ENCODE results near the gene FKRP.
"Not testable (repeated sequence)": the region's sequence is repeated elsewhere in the genome, so short reads cannot be mapped to it uniquely, and the experiment has no call there.

Gene FKRP, protein sequence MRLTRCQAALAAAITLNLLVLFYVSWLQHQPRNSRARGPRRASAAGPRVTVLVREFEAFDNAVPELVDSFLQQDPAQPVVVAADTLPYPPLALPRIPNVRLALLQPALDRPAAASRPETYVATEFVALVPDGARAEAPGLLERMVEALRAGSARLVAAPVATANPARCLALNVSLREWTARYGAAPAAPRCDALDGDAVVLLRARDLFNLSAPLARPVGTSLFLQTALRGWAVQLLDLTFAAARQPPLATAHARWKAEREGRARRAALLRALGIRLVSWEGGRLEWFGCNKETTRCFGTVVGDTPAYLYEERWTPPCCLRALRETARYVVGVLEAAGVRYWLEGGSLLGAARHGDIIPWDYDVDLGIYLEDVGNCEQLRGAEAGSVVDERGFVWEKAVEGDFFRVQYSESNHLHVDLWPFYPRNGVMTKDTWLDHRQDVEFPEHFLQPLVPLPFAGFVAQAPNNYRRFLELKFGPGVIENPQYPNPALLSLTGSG

DNA sequence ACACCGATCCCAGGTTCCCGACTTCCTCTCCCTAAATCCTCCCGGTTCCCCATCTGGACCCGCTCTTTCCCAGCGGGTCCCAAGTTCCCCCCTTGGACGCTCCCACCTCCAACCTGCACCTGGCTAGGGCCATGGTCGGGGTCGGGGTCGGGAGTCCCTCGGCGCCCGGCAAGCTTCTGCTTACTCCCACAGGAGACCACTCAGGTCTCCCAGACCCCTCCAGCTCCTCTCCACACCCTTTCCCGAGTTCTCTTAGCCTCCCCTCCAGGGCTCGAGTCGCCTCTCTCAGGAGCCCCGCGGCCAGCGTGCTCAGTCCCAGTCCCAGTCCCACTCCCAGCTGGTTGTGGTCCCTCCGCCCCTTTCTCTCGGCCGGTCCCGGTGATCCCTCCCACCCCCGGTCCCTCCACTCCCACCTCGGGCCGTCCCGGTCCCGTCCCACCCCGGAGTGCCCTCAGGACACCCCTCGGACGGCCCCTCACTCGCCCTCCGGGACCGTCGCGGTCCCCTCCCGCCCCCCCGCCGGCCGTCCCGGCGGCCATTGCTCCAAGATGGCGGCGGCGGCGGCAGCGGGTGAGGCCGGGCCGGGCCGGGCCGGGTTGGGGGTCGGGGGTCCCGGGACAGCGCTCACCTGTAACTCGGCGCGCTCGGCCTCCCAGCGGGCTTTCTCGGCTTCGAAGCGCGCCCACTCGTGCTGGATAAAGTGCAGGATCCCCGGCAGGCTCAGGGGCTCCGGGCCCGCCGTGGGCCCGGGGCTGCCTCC lies at the start of gene FKRP:
TSS of gene FKRP (plus strand) at position 537 of the 760 bp plus-strand sequence. CDS start 9,394 bp downstream, outside the sequence.
- no peak for DNase-seq (ENCODE audit: low spot score)

DNA sequence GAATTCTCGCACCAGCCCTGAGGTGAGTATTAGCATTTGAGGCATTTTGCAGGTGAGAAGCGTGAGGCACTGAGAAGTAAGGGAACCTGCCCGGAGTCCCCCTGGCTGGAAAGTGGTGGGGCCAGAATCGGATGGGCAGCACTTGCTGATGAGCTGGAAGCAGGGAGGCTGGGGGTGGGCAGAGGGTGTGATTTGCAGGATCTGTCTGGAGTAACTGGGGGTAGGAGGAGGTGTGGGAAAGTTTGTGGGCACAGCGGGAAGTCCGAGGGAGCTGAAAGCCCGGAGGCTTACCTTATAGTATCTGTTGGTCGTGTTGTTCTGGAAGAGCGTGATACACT lies 49.0 kb upstream of the FKRP start:
- no peak for DNase-seq (ENCODE audit: low spot score)

DNA sequence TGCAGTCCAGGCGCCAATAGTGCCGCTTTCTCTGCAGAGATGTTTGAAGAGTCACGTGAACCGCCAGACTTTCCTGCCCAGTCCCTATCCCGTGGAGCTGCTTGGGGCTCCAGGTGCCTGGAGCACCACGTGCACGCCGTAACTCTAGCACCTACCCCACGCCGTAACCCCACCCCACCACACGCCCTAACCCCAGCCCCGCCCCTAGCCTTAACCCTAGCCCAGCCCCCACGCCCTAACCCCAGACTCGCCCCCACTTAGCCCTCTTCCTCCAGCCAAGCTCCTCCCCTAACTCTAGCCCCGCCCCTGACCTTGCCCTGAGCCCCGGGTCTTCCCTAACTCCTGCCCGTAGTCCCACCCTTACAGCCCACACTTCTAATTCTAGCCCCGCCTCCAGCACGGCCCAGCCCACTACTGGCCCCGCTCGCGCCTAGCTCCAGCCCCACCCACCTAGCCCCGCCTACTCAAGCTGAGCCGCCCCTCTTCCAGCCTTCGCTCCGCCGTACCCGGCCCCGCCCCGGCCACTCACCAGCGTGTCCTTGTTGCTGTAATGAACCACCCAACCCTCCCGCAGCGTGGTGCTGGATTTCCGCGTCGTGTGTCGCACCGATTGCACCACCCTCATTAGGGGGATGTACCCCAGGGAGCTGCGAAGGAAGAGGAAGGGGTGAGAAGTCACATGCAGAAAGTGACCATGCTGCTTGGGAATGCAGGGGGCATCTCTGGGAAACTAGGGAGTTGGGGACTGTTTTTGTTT lies 48.5 kb upstream of the FKRP start:
- DNase-seq (ENCODE audit: low spot score) = no peak

DNA sequence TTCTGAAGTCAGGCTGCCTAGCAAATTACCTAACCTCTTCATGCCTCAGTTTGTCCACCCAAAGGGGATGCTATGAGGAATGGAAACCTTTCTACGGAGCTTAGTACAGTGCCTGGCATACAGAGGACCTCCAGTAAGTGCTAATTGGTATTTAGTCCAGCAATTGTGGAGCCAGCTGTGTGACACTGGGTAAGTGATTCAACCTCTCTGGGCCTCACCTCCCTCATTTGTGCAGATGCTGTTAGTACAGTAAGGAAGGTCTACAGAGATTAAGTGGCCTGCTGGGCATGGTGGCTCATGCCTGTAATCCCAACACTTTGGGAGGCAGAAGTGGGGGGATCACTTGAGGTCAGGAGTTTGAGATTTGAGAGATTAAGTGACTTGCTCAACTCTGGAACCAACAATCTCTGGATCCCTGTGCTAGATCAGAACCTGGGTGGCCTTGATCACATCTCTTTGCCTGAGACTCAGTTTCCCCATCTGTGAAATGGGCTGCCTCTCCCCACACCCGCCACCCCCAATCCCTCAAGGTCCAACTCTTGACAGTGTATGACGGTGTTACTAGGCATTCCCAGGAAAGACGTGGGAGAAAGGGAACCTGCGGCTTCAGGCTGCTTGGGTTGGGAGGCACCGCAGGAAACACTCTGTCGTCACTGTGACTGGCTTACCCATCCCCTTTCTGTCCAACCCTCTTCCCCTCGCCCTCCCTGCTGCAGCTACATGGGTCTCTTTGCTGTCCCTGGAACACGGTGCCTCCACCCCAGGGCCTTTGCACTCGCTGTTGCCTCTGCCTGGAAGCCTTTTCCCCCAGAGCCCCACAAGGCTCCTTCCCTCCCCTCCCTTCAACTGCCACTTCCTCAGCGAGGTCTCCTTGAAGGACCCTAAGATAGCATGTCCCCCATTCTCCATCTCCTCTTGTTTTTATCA lies 47.2 kb upstream of the FKRP start:
- DNase-seq (ENCODE audit: low spot score) = no peak

DNA sequence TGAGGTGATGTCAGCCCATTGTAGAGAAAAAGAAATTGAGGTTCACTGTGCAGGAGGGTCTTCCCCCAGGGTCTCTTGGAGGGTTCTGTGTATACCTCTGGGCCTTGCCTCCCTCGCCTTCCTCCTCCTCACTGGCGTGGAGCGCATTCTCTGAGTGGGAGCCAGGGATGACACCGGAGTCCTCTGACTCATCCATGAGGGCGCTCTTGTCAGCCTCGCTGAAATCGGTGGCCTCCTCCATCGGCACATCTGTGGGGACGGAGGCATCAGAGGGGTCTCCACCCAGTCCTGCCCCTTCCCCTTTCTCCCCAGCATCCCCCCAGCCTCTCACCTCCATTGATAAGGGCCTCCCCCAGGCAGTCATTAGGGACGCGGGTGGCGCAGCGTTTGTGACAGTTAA lies 45.2 kb upstream of the FKRP start:
- no peak for DNase-seq (ENCODE audit: low spot score)

DNA sequence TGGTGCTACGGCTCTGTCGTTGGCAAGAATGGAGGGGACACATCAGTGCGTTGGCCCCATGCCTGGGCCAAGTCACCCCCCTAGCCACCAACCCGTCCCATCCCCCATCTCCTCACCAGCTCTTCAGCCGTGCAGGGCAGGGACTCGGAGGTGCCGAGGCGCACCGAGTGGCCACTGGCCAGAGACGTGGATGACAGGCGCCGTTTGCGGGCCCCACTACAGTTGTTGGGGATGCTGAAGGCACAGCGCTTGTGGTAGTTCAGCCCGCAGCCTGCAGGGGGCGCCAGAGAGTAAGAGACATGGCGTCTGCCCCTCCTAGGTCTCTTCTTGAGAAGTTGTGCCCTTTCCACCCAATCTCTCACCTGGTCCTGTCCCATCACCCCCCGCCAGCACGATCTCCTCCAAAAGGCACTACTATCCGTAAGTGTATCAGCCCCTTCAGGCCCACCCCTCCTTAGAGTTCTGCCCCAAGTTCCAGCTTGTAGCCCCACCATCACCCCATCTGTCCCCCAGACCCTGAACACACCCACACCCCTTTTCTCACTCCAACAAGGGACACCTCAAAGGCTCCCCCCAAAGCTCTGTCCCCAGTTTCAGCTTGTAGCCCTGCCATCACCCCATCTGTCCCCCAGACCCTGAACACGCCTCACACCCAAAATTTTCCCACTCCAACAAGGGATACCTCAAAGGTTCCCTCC lies 41.3 kb upstream of the FKRP start:
- no peak for DNase-seq (ENCODE audit: low spot score)

DNA sequence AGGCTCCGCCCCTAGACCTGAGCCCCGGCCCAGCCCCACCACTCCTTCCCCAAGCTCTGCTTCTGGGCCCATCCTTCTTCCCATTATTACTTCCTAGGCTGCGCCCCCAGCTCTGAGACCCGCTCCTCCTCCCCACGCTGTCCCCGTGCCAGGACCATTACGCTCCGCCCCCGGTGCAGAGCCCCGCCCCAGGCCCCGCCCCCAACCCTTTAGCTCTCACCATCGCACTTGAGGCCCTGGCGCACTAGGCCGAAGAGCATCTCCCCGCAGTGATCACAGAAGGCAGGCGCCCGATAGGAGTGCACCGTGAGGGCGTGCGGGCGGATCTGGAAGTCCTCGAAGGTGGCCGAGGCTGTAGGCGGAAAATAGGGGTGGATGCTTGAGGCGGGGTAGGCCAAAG lies 35.2 kb upstream of the FKRP start:
- DNase-seq (ENCODE audit: low spot score) = no peak

DNA sequence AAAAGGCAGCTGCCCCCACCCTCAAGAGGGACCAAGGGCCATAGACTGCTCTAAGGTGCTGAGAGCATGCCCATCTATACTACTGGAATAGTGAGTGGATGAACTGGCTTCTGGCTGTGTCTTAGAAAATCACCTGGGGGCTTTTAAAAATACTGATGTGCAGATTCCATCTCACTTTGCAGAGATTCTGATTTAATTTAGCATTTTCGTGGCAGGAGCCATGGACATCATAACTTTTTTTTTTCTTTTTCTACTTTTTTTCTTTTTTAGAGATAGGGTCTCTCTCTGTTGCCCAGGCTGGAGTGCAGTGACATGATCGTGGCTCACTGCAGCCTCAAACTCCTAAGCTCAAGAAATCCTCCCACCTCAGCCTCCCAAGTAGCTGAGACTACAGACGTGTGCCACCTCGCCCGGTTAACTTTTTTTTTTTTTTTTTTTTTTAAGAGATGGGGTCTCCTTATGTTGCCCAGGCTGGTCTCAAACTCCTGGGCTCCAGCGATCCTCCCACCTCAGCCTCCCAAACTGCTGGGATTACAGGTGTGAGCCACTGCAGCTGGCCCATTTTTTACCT lies 33.0 kb upstream of the FKRP start:
- DNase-seq (ENCODE audit: low spot score) = not testable (repeated sequence)

DNA sequence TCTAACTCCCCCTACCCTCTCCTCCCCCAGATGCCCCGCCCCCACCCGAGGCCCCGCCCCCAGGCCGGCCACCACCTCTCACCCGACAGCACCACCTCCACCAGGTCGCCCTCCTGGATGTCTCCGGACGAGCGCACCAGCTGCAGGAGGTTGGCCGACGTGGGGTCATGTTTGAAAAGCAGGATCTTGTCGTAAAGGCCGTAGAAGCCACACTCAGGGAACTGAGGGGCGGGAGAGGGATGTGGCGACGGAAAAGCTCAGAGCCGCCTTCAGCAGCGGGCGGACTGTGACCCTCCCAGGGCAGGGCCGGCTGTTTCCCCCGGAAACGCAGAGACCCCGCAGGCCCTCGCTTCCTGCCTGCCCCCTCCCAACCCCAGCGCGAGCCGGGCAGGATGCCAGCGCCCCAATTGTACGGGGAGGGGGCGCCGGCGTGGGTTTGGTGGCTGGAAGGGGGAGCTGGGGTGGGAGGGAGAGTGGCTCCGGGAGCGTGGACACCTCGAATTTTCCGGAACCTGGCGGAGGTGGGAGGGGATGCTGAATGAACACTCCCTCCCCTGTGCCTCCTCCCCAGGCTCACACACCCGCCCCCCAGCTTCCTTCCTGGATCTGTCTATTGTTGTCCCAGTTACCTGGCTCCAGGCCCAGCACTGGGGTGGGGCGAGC lies 31.9 kb upstream of the FKRP start:
- peak; percentile 74 for DNase-seq (ENCODE audit: low spot score)

DNA sequence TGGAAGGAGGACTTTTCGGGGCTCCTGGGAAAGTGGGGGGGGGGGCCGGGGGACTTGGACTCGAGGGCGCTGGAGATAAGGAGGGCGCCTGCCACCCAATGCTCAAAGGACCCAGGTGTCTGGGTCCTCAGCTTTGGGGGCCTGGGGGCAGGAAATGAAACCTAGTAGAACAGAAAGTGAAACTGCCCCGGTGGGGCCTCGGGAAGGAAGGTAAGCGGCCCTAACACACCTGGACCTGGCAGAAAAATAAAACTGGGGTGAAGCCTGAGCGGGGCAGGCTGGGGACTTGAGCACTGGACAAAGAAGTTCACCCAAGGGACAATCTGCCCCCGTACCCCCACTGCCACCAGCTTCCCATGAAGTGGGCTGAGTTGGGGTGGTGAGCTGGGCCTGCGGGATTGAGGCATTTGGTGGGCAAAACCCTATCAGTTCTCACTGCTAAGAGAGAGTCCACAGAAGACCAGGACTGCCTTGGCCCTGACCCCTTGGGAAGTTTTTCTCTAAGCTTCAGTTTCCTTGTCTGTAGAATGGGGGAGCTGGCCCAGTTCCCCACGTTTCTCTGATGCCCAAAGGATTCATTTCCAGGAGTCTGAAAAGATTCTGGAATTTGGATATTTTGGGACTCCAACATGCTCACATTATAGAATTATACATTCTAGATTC lies 31.3 kb upstream of the FKRP start:
- peak; percentile 25 for DNase-seq (ENCODE audit: low spot score)

DNA sequence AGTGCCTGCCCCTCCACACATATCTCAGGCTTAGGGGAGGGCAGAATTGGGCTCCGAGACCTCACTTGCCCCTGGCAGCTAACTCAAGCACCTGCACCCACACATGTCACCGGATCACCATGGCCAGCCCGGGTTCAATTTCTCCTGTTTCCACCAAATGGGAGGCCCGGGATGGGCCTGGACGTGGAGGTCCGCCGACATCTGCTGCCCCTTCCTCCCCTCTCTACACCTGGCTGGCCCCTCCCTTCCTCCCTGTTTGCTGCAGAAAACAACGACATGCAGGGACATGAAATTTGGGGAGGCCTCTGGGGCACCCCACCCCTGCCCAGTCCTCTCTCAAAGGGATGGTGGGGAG lies 30.3 kb upstream of the FKRP start:
- no peak for DNase-seq (ENCODE audit: low spot score)

DNA sequence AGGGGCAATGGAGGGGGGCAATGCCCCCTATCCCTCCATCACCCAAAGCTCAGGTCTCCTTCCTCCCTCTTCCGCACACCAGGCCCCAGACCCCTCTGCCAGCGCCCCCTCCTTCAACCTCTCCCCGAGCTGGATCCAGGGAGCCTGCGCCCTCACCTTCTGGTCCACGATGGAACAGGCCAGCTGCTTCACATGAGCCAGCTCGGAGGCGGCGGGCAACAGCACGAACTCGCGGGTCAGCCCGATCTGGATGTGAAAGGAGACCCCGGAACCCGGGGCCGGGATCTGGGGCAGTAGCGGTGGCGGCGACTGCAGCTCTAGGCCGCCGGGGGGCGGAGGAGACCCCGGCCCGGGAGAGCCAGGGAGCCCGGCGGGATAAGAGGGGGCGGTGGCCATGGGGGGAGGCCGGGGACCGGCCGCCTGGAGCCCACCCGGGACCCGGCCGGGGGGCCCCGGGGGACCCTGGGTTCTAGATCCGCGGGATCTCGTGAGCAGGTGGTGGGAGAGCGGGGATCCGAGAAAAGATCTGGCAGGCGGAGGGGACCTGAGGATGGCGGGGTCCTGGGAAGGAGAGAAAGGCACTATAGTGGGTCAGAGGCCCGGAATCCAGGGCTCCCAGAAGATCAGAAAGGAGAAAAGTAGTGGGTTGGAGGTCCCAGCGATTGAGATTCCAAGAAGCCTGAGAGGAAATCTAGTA lies 29.7 kb upstream of the FKRP start:
- DNase-seq (ENCODE audit: low spot score) = peak; percentile 40

DNA sequence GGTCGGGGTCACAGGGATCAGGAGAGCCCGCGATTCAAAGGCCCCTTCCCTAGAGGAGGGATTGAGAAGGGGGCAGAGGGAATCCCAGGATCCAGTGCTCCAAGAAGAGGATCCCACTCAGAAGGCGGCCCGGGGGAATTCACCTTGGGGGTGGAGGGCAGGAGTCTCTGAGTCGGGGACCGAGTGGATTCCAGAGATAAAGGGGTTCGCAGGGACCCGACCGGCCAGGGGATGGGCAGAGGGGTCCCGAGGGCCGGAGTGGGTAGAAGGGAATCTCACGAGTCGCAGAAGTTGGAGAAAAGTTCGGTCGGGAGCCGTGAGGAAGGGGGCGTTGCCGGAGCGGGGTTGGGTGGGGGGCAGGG lies 29.2 kb upstream of the FKRP start:
- DNase-seq (ENCODE audit: low spot score) = no peak

DNA sequence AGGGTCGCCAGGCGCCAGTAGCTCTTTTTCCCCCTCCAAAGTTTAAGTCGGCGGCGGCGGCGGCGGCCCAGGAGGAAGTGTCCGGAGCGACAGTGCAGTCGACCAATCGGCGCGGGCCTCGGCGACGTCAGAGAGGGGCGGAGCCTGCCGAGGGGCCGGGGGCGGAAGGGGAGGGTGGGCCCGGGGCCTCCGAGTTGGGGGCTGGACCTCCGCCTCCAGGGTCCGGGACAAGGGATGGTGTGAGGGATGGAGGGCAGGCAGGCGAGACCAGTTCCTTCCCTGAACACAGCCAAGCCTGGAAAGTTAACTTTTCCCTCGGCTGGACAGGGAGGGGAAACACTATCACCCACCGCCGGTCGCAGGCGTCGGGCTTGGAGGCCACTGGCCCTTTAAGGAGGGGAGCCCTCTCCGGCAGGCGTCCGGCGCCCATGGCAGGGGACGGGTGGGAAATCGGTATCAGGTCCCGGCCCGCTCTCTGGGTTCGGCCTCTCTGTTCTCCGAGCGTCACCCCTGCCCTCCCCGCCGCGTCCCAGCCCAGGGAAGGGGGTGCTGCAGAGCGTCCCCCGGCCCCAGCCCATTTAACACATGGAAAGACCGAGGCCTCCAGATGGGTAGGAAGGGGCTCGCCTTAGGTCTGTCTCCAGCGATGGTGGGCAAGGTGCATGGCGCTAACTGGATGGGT lies 28.7 kb upstream of the FKRP start, which contains the start of gene PRKD2:
TSS of gene PRKD2 (minus strand) at position 81 of the 682 bp plus-strand sequence. CDS start 744 bp downstream, outside the sequence.
- DNase-seq (ENCODE audit: low spot score) = peak; percentile 82

DNA sequence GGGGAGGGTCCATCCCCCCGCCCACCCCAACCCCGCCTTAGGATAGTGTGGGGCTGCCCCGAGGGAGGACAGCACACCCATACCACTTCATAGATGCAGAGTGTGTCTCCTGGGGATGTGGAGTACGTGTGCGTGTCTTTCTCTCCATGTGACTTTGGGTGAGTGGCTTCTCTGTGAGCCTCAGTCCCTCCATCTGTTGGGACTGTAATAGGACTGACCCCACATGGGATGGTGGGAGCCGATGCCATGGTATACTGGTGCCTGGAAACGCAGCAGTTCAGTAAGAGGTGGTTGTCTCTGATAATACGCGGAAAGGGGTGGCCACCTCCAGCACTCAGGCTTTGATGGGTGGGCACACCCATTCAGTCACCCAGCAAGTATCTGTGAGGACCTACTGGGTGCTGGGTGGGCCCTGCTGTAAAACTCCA lies 28.1 kb upstream of the FKRP start:
- no peak for DNase-seq (ENCODE audit: low spot score)

DNA sequence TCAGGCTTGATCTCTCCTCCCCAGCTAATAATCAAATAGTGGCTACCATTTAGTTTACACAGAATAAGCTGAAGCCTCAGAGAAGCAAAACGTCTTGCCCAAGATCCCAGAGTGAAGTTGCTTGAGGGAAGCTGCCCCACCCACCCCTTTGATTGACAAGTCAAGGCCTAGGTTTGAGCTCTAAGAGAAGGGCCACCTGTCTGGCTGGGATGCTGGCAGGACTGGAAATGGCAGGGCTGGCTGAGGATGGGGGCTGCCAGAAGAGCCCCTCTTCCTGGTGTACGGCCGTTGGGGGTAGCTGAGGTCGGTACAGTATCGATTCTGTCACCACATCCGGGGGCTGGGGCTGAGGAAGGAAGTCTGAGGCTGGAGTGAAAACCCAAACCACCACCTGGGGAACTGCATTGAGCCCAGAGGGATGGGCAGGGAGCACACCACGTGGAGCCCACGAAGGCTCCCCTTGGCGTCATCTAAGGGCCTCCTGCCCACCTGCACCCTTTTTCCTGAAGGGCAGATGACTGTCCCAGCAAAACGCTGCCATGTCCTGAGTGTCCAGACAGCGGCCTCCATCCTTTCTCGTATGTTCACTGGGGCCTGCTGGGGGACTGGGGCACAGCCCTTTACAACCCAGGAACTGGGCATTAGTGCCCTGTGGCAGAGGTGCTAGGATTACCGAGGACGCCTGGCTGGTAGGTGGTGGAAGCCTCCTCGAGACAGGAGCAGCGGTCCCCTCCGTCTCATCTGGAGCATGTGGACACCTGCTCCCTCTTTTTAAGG lies 27.5 kb upstream of the FKRP start:
- peak; percentile 63 for DNase-seq (ENCODE audit: low spot score)

DNA sequence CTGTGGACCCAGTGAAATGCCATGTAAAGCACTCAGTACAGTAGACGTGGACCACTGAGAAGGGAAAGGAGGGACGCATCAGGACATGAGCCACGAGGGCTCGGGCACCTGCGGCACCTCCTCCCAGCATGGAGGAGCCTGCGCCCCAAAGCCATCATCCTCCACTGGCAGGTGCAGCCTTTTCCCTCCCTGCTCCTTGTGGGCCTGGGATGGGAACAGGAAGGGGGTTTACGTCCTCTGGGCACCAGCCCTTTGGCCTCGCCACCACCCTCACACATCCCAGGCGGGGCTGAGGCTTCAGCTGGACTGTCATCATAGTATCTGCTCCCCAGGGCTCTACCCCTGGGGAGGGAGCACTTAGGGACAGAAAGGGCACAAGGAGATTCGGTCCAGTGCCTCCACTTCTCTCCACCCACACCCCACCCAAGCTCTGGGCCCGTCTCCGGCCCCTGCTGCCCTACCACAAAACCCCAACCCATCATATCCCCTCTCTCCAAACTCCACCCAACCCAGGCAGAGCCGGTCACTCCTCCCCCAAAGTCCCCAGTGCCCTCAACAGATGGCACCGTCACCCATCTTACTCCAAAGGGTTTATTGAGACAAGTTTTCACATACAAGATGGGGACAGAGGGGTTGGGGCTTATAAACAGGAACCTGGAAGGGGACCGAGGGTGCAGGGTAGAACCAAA lies 26.8 kb upstream of the FKRP start:
- no peak for DNase-seq (ENCODE audit: low spot score)

All from RKO (cell line).